DND-41 (cell line): ENCODE measurements around the gene SEMA3A.

ENCODE experiments used
- EZH2 ChIP-seq: IDR thresholded peaks from 3 replicates; pipeline ENCODE4 v1.6.1; 2012; ENCODE audit warnings: borderline replicate concordance, low read depth, mild to moderate bottlenecking, moderate library complexity, low read length, inconsistent platforms; ENCODE audit not compliant: severe bottlenecking
- TF ChIP-seq, protein P1 (sequence below): IDR thresholded peaks from 2 replicates; pipeline ENCODE4 v1.5.1; 2012; ENCODE audit warnings: borderline replicate concordance, low read length, moderate library complexity, mild to moderate bottlenecking; ENCODE audit not compliant: poor library complexity, severe bottlenecking; ENCODE audit errors: extremely low read depth

DNA sequence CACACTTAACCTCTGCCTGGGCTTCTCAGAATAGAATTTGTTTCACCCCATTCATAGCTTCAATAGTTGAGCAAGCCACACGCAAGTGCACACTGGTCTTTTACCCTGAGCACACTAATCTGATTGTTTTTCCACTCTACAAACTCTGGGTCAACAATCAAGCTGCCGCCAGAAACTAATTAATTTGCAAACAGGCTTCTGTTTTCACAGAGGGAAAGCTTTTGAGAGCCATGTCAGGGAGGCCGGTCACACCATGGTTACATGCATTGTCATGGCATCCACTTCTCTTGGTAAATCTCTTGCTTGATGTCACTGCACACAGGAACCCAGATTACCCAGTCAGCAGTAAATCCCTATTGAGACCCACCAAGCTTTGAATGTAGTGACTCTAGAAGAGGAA, 154.2 kb downstream of the SEMA3A start:
- TF ChIP-seq, protein P1, sequence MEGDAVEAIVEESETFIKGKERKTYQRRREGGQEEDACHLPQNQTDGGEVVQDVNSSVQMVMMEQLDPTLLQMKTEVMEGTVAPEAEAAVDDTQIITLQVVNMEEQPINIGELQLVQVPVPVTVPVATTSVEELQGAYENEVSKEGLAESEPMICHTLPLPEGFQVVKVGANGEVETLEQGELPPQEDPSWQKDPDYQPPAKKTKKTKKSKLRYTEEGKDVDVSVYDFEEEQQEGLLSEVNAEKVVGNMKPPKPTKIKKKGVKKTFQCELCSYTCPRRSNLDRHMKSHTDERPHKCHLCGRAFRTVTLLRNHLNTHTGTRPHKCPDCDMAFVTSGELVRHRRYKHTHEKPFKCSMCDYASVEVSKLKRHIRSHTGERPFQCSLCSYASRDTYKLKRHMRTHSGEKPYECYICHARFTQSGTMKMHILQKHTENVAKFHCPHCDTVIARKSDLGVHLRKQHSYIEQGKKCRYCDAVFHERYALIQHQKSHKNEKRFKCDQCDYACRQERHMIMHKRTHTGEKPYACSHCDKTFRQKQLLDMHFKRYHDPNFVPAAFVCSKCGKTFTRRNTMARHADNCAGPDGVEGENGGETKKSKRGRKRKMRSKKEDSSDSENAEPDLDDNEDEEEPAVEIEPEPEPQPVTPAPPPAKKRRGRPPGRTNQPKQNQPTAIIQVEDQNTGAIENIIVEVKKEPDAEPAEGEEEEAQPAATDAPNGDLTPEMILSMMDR, result no peak
- no peak for TF ChIP-seq EZH2
